Lung (tissue), 12 donors: ENCODE measurements around the gene MRPS6. TPM values are rescaled to one million over a fixed set of nuclear protein-coding genes. Genes with fewer than 3 reads are reported as not detected.
A peak's percentile ranks its signal among the peaks of the same experiment; 100 is the strongest.

Source experiments
- ATAC-seq: fragments of 200-7000 bp; cut with Tn5 transposase; one replicate; pipeline ENCODE4 v1.9.1; 2020; ENCODE audit warnings: moderate number of reproducible peaks; ENCODE audit not compliant: insufficient read depth, low FRiP score
- DNase-seq, 3 donors: peaks; one replicate each; pipeline ENCODE4 v3.0.0-alpha.2; 2013 to 2017
- H3K27ac ChIP-seq, 2 donors: one replicate each; pipeline ENCODE4 v1.5.1; 2013; ENCODE audit warnings: mild to moderate bottlenecking in 2 of 2, moderate library complexity in 2 of 2, control low read depth in 1 of 2, inconsistent platforms in 1 of 2, low read depth in 1 of 2, low read length in 1 of 2
- H3K27me3 ChIP-seq, 3 donors: one replicate each; pipeline ENCODE4 v1.5.1; 2013; ENCODE audit warnings: low read length in 2 of 3; ENCODE audit not compliant: control insufficient read depth in 3 of 3, insufficient read depth in 3 of 3
- H3K36me3 ChIP-seq, 4 donors: one replicate each; pipeline ENCODE4 v1.5.1; 2013; ENCODE audit warnings: low read length in 4 of 4, mild to moderate bottlenecking in 1 of 4, moderate library complexity in 1 of 4; ENCODE audit not compliant: control insufficient read depth in 4 of 4, insufficient read depth in 4 of 4
- H3K4me1 ChIP-seq, 5 donors: one replicate each; pipeline ENCODE4 v1.5.1; 2013; ENCODE audit warnings: low read length in 5 of 5, mild to moderate bottlenecking in 2 of 5, moderate library complexity in 1 of 5; ENCODE audit not compliant: control insufficient read depth in 5 of 5, insufficient read depth in 5 of 5
- H3K4me3 ChIP-seq: one replicate; pipeline ENCODE4 v1.5.1; 2013; ENCODE audit warnings: mild to moderate bottlenecking, control low read depth, moderate library complexity
- H3K9ac ChIP-seq, 2 donors: one replicate each; pipeline ENCODE4 v1.5.1; 2013; ENCODE audit warnings: low read length in 2 of 2, control low read depth in 1 of 2; ENCODE audit not compliant: insufficient read depth in 1 of 2
- H3K9me3 ChIP-seq, 4 donors: one replicate each; pipeline ENCODE4 v1.5.1; 2013; ENCODE audit warnings: low read length in 3 of 4, mild to moderate bottlenecking in 1 of 4, moderate library complexity in 1 of 4; ENCODE audit not compliant: control insufficient read depth in 4 of 4, insufficient read depth in 3 of 4
- CTCF ChIP-seq: IDR thresholded peaks from 2 replicates; pipeline ENCODE4 v1.5.1; 2012; ENCODE audit warnings: mild to moderate bottlenecking; ENCODE audit errors: control extremely low read depth, extremely low read depth
- WGBS, 2 donors: extraction: QIAGEN DNeasy Blood & Tissue Kit; methylation state at CpG; one replicate each; pipeline ENCODE4 v1.1.7; 2013; 5-methylcytosine and 5-hydroxymethylcytosine counted together
- polyA plus RNA-seq, 2 donors: library from polyadenylated mRNA; stranded (reverse); fragments of 200-250 nt; gene quantifications; one replicate each; pipeline ENCODE4 v1.2.1, GENCODE V29; 2013
- total RNA-seq, 2 donors: library from RNA; depleted of rRNA in 1 of 2; stranded (reverse); fragments of >200 nt in 1 of 2; gene quantifications; one replicate each; pipeline ENCODE4 v1.2.1, GENCODE V29; 2014 to 2021
- donor health status: control.
- donor health status: control.
- donor health status: Bipolar disorder and iron deficiency.
- donor health status: healthy.
- donor health status: DM: yes; HTN: yes; CAD: no.

MRPS6 gene
- total and polyA plus RNA-seq, 4 donors = 28.4 to 73.9 (median 37.1) TPM

- ATAC-seq (peak; percentile 25), DNase-seq (peak in 1 of 3 donors; percentile 20)
- 41 to 58% methylated on average over 31 to 32 of the region's 32 CpGs for WGBS, 2 donors
- peak overlapping the region; percentile 52 for H3K4me3 ChIP-seq
- H3K36me3 ChIP-seq = no peaks in the 10 kb centered on the region
- H3K4me1 ChIP-seq = peaks cover 5 to 36% (median 18%) of the 10 kb centered on the region in 5 donors
- TF ChIP-seq CTCF = no peak
- H3K9me3 ChIP-seq = no peaks in the 10 kb centered on the region
- peak overlapping the region; percentile 67 to 69 for H3K27ac ChIP-seq
- H3K27me3 ChIP-seq = no peaks in the 10 kb centered on the region
- H3K9ac ChIP-seq = no peak overlapping the region
Measured at GRCh38 chr21:34072145-34073031, 990 bp upstream of the MRPS6 start.

GRCh38 chr21:34073749-34074282, 438 bp downstream of the MRPS6 start:
- peaks cover 5 to 43% (median 21%) of the 10 kb centered on the region in 5 donors for H3K4me1 ChIP-seq
- no peaks in the 10 kb centered on the region for H3K27me3 ChIP-seq
- no peak for TF ChIP-seq CTCF
- peak overlapping the region; percentile 87 to 95 for H3K27ac ChIP-seq
- H3K9me3 ChIP-seq = no peaks in the 10 kb centered on the region
- peak; percentile 49 for ATAC-seq
- no peak overlapping the region for H3K9ac ChIP-seq
- H3K4me3 ChIP-seq = peak overlapping the region; percentile 91
- peaks cover 0 to 2% (median under 1%) of the 10 kb centered on the region in 4 donors for H3K36me3 ChIP-seq
- peak in 2 of 3 donors; percentile 34 to 55 for DNase-seq
- WGBS, 2 donors = 0% methylated on average over 42 to 95 of the region's 95 CpGs

- no peaks in the 10 kb centered on the region for H3K9me3 ChIP-seq
- H3K4me3 ChIP-seq = peak overlapping the region; percentile 91
- peaks cover 5 to 43% (median 21%) of the 10 kb centered on the region in 5 donors for H3K4me1 ChIP-seq
- peak overlapping the region; percentile 77 to 95 for H3K27ac ChIP-seq
- H3K27me3 ChIP-seq = no peaks in the 10 kb centered on the region
- ATAC-seq = no peak
- peaks cover 0 to 2% (median under 1%) of the 10 kb centered on the region in 4 donors for H3K36me3 ChIP-seq
- TF ChIP-seq CTCF = no peak
- H3K9ac ChIP-seq = peak overlapping the region; percentile 35 to 47
- 27 to 44% methylated on average over 32 of the region's 32 CpGs for WGBS, 2 donors
- DNase-seq = peak; percentile 22 to 49 (median 22)
Measured at GRCh38 chr21:34074283-34075090, 1.1 kb downstream of the MRPS6 start.
